Activated CD8-positive, alpha-beta T cell treated with anti-CD3 and anti-CD28 coated beads, Interleukin-2, amount 10 ng/mL, durations not matched to agents 7 days and 5 days (primary cell): ENCODE results near the gene FAM217B. TPM values are rescaled to one million over a fixed set of nuclear protein-coding genes. Genes with fewer than 3 reads are reported as not detected.

Source experiments
- ATAC-seq: fragments of 150-1000 bp; cut with Tn5 transposase; one replicate; pipeline ENCODE4 v1.10.0; 2021; ENCODE audit warnings: moderate library complexity
- CTCF ChIA-PET: fragments of 350-600 bp; sonication (Branson Sonifier 250); formaldehyde crosslinking; loops from one replicate; lab custom pipeline; 2021; ENCODE audit warnings: antibody characterized with exemption; lab: Charles Lee
- POLR2A ChIA-PET: fragments of 350-600 bp; sonication (Branson Sonifier 250); formaldehyde crosslinking; loops from one replicate; lab custom pipeline; 2021; ENCODE audit warnings: antibody characterized with exemption; lab: Charles Lee
- DNase-seq: peaks from one replicate; pipeline ENCODE4 v3.0.0-alpha.2; 2020
- H3K27ac Mint-ChIP-seq: one replicate; pipeline ENCODE4 v1.8.0; 2021; ENCODE audit warnings: mild to moderate bottlenecking, mixed read lengths
- H3K27me3 Mint-ChIP-seq: one replicate; pipeline ENCODE4 v1.8.0; 2021; ENCODE audit warnings: low read depth, mixed read lengths
- H3K36me3 Mint-ChIP-seq: one replicate; pipeline ENCODE4 v1.8.0; 2021; ENCODE audit warnings: low read depth, mixed read lengths
- H3K4me1 Mint-ChIP-seq: one replicate; pipeline ENCODE4 v1.8.0; 2021; ENCODE audit warnings: low read depth, mixed read lengths
- H3K4me3 Mint-ChIP-seq: one replicate; pipeline ENCODE4 v1.8.0; 2021; ENCODE audit warnings: mild to moderate bottlenecking, mixed read lengths
- H3K9me3 Mint-ChIP-seq: one replicate; pipeline ENCODE4 v1.8.0; 2022; ENCODE audit warnings: mixed read lengths; ENCODE audit not compliant: insufficient read depth
- total RNA-seq, 2 experiments: library from RNA; stranded (reverse); gene quantifications; one replicate each; pipeline ENCODE4 v1.2.3, GENCODE V29; 2021

The FAM217B gene
- total RNA-seq, 2 experiments from 2014 or later: 27.0 to 32.5 TPM

DNA sequence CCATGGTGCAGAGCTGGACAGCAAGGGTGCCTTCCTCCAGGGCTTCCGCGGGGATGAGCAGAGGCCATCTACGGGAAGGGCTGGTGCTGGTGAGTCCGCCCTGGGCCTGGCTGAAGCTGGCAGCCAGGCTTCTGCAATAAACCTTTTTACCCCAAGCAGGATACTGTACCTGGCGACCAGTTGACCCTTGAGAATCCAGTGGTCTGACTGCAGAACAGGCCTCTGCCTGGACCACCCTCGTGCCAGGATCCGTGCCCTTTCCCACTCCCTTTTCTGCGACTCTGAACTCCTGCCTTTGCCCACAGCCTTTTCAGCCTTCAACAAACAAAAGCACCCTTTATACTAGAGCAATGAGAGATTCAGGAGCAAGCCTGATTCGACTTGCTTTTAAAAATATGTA is 36.9 kb downstream of the FAM217B start:
- Mint-ChIP-seq H3K4me1 (no peaks in the 10 kb centered on the region), H3K27me3 (no peaks in the 10 kb centered on the region), H3K27ac (no peak overlapping the region), H3K9me3 (no peaks in the 10 kb centered on the region), H3K36me3 (no peaks in the 10 kb centered on the region), H3K4me3 (no peak overlapping the region)
- ChIA-PET POLR2A (no interaction called here), CTCF (no interaction called here)
- no peak for DNase-seq
- no peak for ATAC-seq

DNA sequence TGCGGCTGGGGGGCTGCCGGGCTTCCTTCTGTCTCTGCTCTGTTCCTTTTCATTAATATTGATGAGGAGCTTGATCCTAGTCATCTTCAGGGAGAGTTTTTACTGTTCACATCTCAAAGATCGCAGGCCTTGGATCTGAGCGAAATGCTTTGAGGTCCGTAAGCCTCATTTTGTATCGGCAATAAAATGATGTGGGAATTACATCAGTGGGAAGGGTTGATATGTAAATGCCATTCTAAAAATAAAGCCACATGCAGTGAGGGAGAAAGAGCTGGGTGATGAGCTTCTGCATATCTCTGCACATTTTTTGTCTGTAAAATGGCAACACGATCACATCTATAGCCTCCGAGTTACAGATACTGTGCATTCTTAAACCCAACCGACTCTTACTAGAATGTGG is 42.9 kb downstream of the FAM217B start:
- no peak overlapping the region for H3K27ac Mint-ChIP-seq
- POLR2A ChIA-PET: no interaction called here
- no peak overlapping the region for H3K4me3 Mint-ChIP-seq
- peaks cover 3% of the 10 kb centered on the region for H3K4me1 Mint-ChIP-seq
- ATAC-seq (no peak), DNase-seq (no peak)
- no peaks in the 10 kb centered on the region for H3K9me3 Mint-ChIP-seq
- CTCF ChIA-PET: no interaction called here
- no peaks in the 10 kb centered on the region for H3K36me3 Mint-ChIP-seq
- no peaks in the 10 kb centered on the region for H3K27me3 Mint-ChIP-seq

DNA sequence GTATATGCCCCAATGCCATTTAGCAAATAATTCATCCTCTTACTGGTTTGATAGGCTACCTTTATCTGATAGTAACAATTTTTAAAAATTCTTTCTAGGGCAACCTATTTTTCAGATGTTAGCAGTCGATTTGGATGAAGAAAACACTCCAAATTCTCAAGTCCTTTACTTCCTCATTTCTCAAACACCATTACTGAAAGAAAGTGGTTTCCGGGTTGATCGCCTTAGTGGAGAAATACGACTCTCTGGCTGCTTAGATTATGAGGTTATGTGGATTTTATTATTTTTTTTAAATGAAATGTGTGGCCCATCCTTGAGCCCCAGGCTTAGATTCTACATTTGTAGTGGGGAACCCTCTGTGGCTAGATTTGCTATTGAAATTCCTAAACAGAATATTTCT is 44.4 kb downstream of the FAM217B start:
- ATAC-seq (no peak), DNase-seq (no peak)
- peaks cover 3% of the 10 kb centered on the region for H3K4me1 Mint-ChIP-seq
- no peak overlapping the region for H3K4me3 Mint-ChIP-seq
- H3K9me3 Mint-ChIP-seq: no peaks in the 10 kb centered on the region
- no peak overlapping the region for H3K27ac Mint-ChIP-seq
- H3K27me3 Mint-ChIP-seq: no peaks in the 10 kb centered on the region
- ChIA-PET CTCF (interaction anchor here (2.0 kb wide), 1 partner anchor 72 kb away, joined by 10 read pairs; no protein-coding TSS in a partner anchor), POLR2A (no interaction called here)
- no peaks in the 10 kb centered on the region for H3K36me3 Mint-ChIP-seq

DNA sequence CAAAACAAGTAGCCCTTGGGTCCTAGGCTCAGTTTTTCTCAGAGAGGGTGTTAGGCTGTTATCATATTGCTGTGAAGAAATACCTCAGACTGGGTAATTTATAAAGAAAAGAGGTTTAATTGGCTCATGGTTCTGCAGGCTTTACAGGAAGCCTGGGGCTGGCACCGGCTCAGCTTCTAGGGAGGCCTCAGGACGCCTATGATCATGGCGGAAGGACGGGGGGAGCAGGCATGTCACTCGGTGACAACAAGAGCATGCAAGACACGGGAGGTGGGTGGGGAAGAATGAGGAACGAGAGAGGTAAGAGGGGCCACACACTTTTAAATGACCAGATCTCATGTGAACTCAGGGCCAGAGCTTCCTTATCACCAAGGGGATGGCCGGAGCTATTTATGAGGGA is 45.0 kb downstream of the FAM217B start:
- POLR2A ChIA-PET: no interaction called here
- Mint-ChIP-seq H3K4me3 (no peak overlapping the region), H3K4me1 (peaks cover 3% of the 10 kb centered on the region), H3K36me3 (no peaks in the 10 kb centered on the region), H3K27me3 (no peaks in the 10 kb centered on the region), H3K27ac (no peak overlapping the region), H3K9me3 (no peaks in the 10 kb centered on the region)
- no peak for ATAC-seq
- DNase-seq: no peak
- CTCF ChIA-PET: interaction anchor here (0.7 to 2.0 kb wide), 4 partner anchors 11 to 71 kb away, joined by 3 to 10 read pairs (median 3); no protein-coding TSS in a partner anchor

DNA sequence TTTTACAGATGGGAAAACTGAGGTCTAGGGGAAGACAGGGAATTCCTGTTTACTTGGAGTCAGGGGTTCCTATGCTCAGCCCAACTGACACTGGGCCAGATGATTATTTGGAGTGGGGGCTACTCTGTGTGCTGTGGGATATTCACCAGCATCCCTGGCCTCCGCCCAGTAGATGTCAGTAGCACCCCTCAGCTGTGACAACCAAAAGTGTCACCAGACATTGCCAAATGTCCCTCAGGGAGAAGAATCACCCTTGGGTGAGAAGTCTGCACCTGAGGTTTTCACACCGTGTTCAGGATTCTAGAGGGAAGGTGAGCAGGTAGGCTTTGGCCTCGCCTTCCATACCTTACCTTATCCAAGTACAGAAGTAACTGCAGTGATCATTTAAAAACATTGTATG is 45.7 kb downstream of the FAM217B start:
- ChIA-PET CTCF (interaction anchor here (0.8 to 2.0 kb wide), 3 partner anchors 10 to 71 kb away, joined by 3 to 10 read pairs (median 3); no protein-coding TSS in a partner anchor), POLR2A (no interaction called here)
- H3K4me3 Mint-ChIP-seq: no peak overlapping the region
- no peak overlapping the region for H3K27ac Mint-ChIP-seq
- ATAC-seq (no peak), DNase-seq (peak; percentile 40)
- peaks cover 3% of the 10 kb centered on the region for H3K4me1 Mint-ChIP-seq
- no peaks in the 10 kb centered on the region for H3K36me3 Mint-ChIP-seq
- H3K27me3 Mint-ChIP-seq: no peaks in the 10 kb centered on the region
- no peaks in the 10 kb centered on the region for H3K9me3 Mint-ChIP-seq

DNA sequence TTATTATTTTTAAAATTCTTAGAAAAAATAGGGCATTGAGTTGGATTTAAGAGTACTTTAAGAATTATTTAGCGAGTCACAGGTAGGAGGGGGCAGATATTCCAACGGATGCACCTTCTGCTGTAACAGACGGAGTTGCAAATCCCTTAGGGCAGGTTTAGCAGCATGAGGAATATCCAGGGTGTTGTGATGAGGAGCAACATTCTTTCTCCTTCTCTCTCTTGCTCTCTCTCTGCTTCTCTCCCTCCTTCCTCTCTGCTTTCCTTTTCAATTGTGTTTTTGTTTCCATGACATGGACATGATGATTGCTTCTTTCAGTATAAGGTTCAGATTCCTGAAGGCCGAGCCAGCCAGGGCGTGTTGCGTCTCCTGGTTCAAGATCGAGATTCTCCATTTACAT is 46.9 kb downstream of the FAM217B start:
- no peaks in the 10 kb centered on the region for H3K36me3 Mint-ChIP-seq
- ChIA-PET POLR2A (no interaction called here), CTCF (interaction anchor here (0.9 to 1.2 kb wide), 2 partner anchors 70 to 138 kb away, joined by 3 read pairs; no protein-coding TSS in a partner anchor)
- H3K4me1 Mint-ChIP-seq: peaks cover 3% of the 10 kb centered on the region
- no peaks in the 10 kb centered on the region for H3K9me3 Mint-ChIP-seq
- ATAC-seq: no peak
- H3K27me3 Mint-ChIP-seq: no peaks in the 10 kb centered on the region
- no peak overlapping the region for H3K27ac Mint-ChIP-seq
- H3K4me3 Mint-ChIP-seq: no peak overlapping the region
- no peak for DNase-seq

DNA sequence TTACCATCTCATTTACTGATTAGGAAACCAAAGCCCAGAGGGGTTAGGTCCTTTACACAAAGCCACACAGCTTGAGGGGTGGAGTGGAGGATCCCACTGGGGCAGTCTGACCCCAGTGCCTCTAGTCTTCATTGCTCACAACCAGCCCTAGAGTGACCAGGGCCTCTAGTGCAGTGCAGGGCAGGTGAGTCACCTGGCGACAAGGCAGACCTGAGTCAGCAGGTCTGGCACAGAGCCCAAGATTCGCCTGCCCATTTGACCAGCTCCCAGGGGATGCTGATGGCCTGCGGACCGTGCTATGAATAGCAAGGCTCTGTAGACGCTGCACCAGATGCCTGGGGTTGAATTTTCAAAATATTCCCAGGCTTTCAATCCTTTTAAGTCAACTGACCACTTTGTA is 48.0 kb downstream of the FAM217B start:
- CTCF ChIA-PET: interaction anchor here (1.2 kb wide), 1 partner anchor 69 kb away, joined by 3 read pairs; no protein-coding TSS in a partner anchor
- ATAC-seq: no peak
- Mint-ChIP-seq H3K4me1 (peaks cover 3% of the 10 kb centered on the region), H3K4me3 (no peak overlapping the region), H3K9me3 (no peaks in the 10 kb centered on the region), H3K27ac (no peak overlapping the region), H3K27me3 (no peaks in the 10 kb centered on the region), H3K36me3 (no peaks in the 10 kb centered on the region)
- POLR2A ChIA-PET: no interaction called here
- peak; percentile 5 for DNase-seq

DNA sequence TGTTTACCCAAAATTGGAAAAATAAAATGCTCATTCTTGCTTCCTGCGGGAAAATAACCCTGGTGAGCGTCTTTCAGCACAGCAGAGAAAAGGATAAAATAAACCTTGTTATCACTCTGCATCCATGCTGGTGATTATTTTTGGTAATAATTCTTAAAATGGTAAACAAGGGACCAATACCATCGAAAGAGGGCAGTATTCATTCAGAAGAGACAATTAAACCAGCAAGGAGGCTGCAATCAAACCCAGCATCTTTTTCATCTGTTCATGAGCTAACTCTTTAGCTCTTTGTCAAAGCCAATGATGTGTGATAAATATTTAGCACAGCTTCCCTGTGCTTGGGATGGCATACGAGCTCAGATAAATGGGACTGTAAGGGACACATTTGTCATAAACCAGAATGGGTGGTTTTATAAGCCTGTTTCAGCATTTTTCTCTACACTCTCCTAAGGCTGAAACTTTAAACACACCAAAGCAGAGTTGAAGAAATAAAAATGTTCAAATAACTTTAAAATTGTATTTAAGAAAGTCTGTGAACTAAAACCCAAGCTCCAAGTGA is 52.4 kb downstream of the FAM217B start:
- peaks cover 3% of the 10 kb centered on the region for H3K27me3 Mint-ChIP-seq
- H3K4me1 Mint-ChIP-seq: peaks cover 8% of the 10 kb centered on the region
- no peak for DNase-seq
- no peak overlapping the region for H3K4me3 Mint-ChIP-seq
- ChIA-PET CTCF (interaction anchor here (0.7 to 2.2 kb wide), 3 partner anchors 11 to 57 kb away, joined by 3 to 4 read pairs (median 3); no protein-coding TSS in a partner anchor), POLR2A (no interaction called here)
- H3K9me3 Mint-ChIP-seq: no peaks in the 10 kb centered on the region
- no peak for ATAC-seq
- no peak overlapping the region for H3K27ac Mint-ChIP-seq
- H3K36me3 Mint-ChIP-seq: no peaks in the 10 kb centered on the region

DNA sequence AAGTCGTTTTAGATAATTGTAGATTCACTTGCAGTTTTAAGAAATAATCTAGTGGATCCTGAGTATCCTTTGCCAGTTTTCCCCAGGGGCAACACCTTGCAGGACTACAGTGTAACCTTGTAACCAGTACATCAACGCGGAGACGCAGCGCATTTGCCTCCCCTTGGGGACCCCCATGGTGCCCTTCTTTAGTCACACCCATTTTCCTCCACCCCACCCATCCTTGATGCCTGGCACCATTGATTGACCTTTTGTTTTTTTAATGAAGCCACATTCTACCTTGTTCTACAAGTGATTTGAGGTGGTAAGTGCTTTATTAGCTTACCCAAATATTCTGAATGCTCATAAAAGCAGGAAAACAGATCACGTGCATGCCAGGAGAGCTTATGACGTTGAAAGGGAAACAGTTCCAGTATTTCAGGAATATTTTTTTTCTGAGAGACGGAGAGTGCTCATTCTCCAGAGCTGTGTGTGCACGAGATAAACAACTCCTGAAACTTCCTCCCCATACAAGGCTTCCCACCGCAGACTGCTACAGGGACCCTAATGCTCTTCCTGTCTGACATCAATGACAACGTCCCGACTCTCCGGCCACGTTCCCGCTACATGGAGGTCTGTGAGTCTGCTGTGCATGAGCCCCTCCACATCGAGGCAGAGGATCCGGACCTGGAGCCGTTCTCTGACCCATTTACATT is 53.7 kb downstream of the FAM217B start:
- DNase-seq: peak; percentile 6
- CTCF ChIA-PET: interaction anchor here (2.2 kb wide), 1 partner anchor 54 kb away, joined by 4 read pairs; no protein-coding TSS in a partner anchor
- Mint-ChIP-seq H3K4me3 (no peak overlapping the region), H3K27ac (no peak overlapping the region), H3K36me3 (no peaks in the 10 kb centered on the region), H3K9me3 (no peaks in the 10 kb centered on the region), H3K4me1 (peaks cover 8% of the 10 kb centered on the region), H3K27me3 (peaks cover 3% of the 10 kb centered on the region)
- ATAC-seq: no peak
- POLR2A ChIA-PET: no interaction called here

DNA sequence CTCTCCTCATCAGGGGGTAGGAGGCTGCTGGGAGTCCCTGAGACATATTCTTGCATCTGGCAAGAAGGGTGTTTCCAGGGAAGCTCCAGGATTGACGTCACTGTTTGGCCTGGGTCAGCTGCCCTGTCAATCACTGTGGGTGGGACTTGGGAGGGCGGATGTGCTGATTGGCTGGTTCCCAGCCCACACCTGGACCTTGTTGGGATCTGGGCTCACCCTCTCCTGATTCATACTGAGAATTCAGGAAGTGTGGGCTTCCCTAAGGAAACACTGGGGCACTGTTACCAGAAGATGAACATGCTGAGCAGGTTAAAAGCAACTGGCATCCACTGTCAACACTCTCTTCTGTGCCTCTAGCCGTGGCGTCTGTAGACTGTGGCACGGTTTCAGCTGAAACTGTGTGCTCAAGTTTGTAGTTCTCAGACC is 54.5 kb downstream of the FAM217B start:
- DNase-seq: peak; percentile 5
- ChIA-PET POLR2A (no interaction called here), CTCF (interaction anchor here (2.2 kb wide), 1 partner anchor 53 kb away, joined by 4 read pairs; no protein-coding TSS in a partner anchor)
- no peaks in the 10 kb centered on the region for H3K9me3 Mint-ChIP-seq
- H3K4me3 Mint-ChIP-seq: no peak overlapping the region
- H3K4me1 Mint-ChIP-seq: peaks cover 8% of the 10 kb centered on the region
- no peak overlapping the region for H3K27ac Mint-ChIP-seq
- no peak for ATAC-seq
- no peaks in the 10 kb centered on the region for H3K36me3 Mint-ChIP-seq
- peaks cover 3% of the 10 kb centered on the region for H3K27me3 Mint-ChIP-seq

DNA sequence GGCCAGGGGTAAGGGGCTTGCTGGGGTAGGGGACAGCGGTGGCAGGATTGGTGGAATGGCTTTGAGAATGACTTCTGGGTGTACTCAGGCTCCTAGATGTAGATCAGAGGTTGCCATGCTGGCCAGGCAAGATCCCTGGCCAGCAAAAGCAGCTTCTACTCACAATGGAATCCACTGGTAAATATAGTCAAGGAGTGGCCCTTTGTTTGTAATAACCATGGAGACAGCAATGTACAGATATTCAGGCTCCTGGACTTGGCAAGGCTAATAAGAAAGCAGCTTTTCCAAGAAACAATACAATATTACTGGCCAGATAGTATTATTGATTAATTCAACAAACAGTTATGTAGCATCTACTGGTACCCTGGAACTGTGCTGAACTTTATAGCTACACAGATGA is 55.9 kb downstream of the FAM217B start:
- DNase-seq (no peak), ATAC-seq (no peak)
- peaks cover 8% of the 10 kb centered on the region for H3K4me1 Mint-ChIP-seq
- H3K27ac Mint-ChIP-seq: no peak overlapping the region
- H3K9me3 Mint-ChIP-seq: no peaks in the 10 kb centered on the region
- CTCF ChIA-PET: interaction anchor here (1.3 kb wide), 1 partner anchor 11 kb away, joined by 3 read pairs; no protein-coding TSS in a partner anchor
- H3K27me3 Mint-ChIP-seq: peaks cover 3% of the 10 kb centered on the region
- POLR2A ChIA-PET: no interaction called here
- no peaks in the 10 kb centered on the region for H3K36me3 Mint-ChIP-seq
- H3K4me3 Mint-ChIP-seq: no peak overlapping the region

DNA sequence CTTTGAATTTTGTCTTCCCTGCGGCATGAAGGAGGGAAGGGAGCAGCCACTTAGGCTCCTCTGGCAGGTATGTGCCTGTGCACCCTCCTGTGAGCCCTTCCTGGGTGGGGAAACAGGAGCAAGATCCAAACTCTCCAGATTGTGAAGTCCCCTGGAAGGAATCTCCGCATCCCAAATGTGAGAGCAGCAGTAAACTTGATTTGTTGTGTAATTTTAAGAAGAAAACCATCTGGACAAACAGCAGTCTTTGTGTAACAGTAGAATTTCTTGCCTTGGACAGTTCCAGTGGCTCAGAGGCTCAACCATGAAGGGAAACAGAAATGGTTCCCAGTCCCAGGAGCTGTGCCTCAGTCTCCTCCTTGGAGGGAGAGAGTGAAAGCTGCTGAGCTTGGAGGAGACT is 57.7 kb downstream of the FAM217B start:
- H3K9me3 Mint-ChIP-seq: no peaks in the 10 kb centered on the region
- ChIA-PET CTCF (no interaction called here), POLR2A (no interaction called here)
- H3K36me3 Mint-ChIP-seq: no peaks in the 10 kb centered on the region
- ATAC-seq: no peak
- H3K27me3 Mint-ChIP-seq: peaks cover 3% of the 10 kb centered on the region
- no peak overlapping the region for H3K27ac Mint-ChIP-seq
- DNase-seq: no peak
- H3K4me1 Mint-ChIP-seq: peaks cover 8% of the 10 kb centered on the region
- no peak overlapping the region for H3K4me3 Mint-ChIP-seq
